SK-N-SH (cell line): Measurements from ENCODE around the gene MAP6. TPM values are rescaled to one million over a fixed set of nuclear protein-coding genes. Genes with fewer than 3 reads are reported as not detected.

Source experiments
- CTCF ChIA-PET: fragments of 300-600, 350-600 bp; formaldehyde crosslinking; extraction: SDS; loops from one replicate; lab custom pipeline; 2021; lab: Yijun Ruan, JAX
- POLR2A ChIA-PET: fragments of 350-600 bp; sonication (Branson Sonifier 250); formaldehyde crosslinking; extraction: SDS; loops from one replicate; lab custom pipeline; 2020; ENCODE audit warnings: antibody characterized with exemption, inconsistent platforms; lab: Yijun Ruan, JAX
- DNase-seq: peaks from one replicate; pipeline ENCODE4 v3.0.0; 2012
- H2AFZ ChIP-seq: fragments of 200-600 bp; sonication (generic); 2 replicates; pipeline ENCODE4 v1.8.1; 2016; ENCODE audit warnings: antibody characterized with exemption, mild to moderate bottlenecking, low read depth
- H3F3A ChIP-seq: fragments of 200-600 bp; sonication (generic); replicated peaks from 2 replicates; pipeline ENCODE3; 2016; ENCODE audit warnings: antibody characterized with exemption, mild to moderate bottlenecking; ENCODE audit not compliant: insufficient read depth
- H3K27ac ChIP-seq, 2 experiments: fragments of 200-500 bp in 1 of 2; fragments of 200-600 bp in 1 of 2; sonication (Bioruptor generic) in 1 of 2; sonication (generic), shearing (Covaris generic) in 1 of 2; 2 replicates each; pipeline versions ENCODE4 v1.5.1 to v1.6.1; 2014 to 2016; ENCODE audit warnings: low read depth in 2 of 2, inconsistent platforms in 1 of 2, low read length in 1 of 2, mild to moderate bottlenecking in 1 of 2, mixed read lengths in 1 of 2
- H3K27me3 ChIP-seq: fragments of 200-600 bp; sonication (generic), shearing (Covaris generic); 2 replicates; pipeline ENCODE4 v1.6.1; 2016; ENCODE audit warnings: mixed run types; ENCODE audit not compliant: insufficient read depth
- H3K36me3 ChIP-seq, 2 experiments: fragments of 200-500 bp in 1 of 2; fragments of 200-600 bp in 1 of 2; sonication (Bioruptor generic) in 1 of 2; sonication (generic) in 1 of 2; replicated peaks in 1 of 2; 2 replicates each; pipeline versions ENCODE3 to v1.5.1; 2014 to 2016; ENCODE audit warnings: low read length in 1 of 2, mild to moderate bottlenecking in 1 of 2; ENCODE audit not compliant: insufficient read depth in 2 of 2, control insufficient read depth in 1 of 2
- H3K4me1 ChIP-seq, 2 experiments: fragments of 200-500 bp in 1 of 2; fragments of 200-600 bp in 1 of 2; sonication (Bioruptor generic) in 1 of 2; sonication (generic), shearing (Covaris generic) in 1 of 2; 2 replicates each; pipeline versions ENCODE4 v1.5.1 to v1.6.1; 2014 to 2016; ENCODE audit warnings: low read depth in 1 of 2, low read length in 1 of 2, mixed run types in 1 of 2; ENCODE audit not compliant: insufficient read depth in 2 of 2, control insufficient read depth in 1 of 2
- H3K4me2 ChIP-seq: fragments of 200-600 bp; sonication (generic), shearing (Covaris generic); 2 replicates; pipeline ENCODE4 v1.6.1; 2017; ENCODE audit warnings: mixed run types
- H3K4me3 ChIP-seq, 2 experiments: fragments of 200-500 bp in 1 of 2; fragments of 200-600 bp in 1 of 2; sonication (Bioruptor generic) in 1 of 2; sonication (generic), shearing (Covaris generic) in 1 of 2; 2 replicates each; pipeline versions ENCODE4 v1.5.1 to v1.8.1; 2014 to 2016; ENCODE audit warnings: low read depth in 2 of 2, inconsistent platforms in 1 of 2, low read length in 1 of 2, mild to moderate bottlenecking in 1 of 2, mixed read lengths in 1 of 2, moderate library complexity in 1 of 2
- H3K79me2 ChIP-seq: fragments of 200-600 bp; sonication (generic); 2 replicates; pipeline ENCODE4 v1.8.1; 2017; ENCODE audit warnings: mild to moderate bottlenecking; ENCODE audit not compliant: insufficient read depth
- H3K9ac ChIP-seq: fragments of 200-600 bp; sonication (generic); 2 replicates; pipeline ENCODE4 v1.6.1; 2017; ENCODE audit warnings: mixed run types
- H3K9me2 ChIP-seq: fragments of 200-600 bp; sonication (generic); 2 replicates; pipeline ENCODE4 v1.6.1; 2017; ENCODE audit warnings: mixed run types
- H3K9me3 ChIP-seq: fragments of 200-600 bp; sonication (generic); 2 replicates; pipeline ENCODE4 v1.6.1; 2017; ENCODE audit warnings: mixed run types, mild to moderate bottlenecking, moderate library complexity
- H4K20me1 ChIP-seq: fragments of 200-600 bp; sonication (generic); 2 replicates; pipeline ENCODE4 v1.6.1; 2017; ENCODE audit warnings: mild to moderate bottlenecking, mixed run types; ENCODE audit not compliant: insufficient read depth
- CTCF ChIP-seq: fragments of 200-600 bp; sonication (generic); IDR thresholded peaks from 2 replicates; pipeline ENCODE4 v1.6.1; 2017; ENCODE audit warnings: antibody characterized with exemption, mild to moderate bottlenecking, moderate library complexity
- ELF1 ChIP-seq: IDR thresholded peaks from 2 replicates; pipeline ENCODE4 v1.4.0; 2012
- EP300 ChIP-seq, 2 experiments: IDR thresholded peaks; 2 replicates each; pipeline versions ENCODE4 v1.4.0 to v1.6.1; 2012; ENCODE audit warnings: borderline replicate concordance in 1 of 2, low read depth in 1 of 2, low read length in 1 of 2
- EZH2phosphoT487 ChIP-seq: fragments of 200-600 bp; sonication (generic); IDR thresholded peaks from 2 replicates; pipeline ENCODE4 v1.6.1; 2017; ENCODE audit warnings: low read depth, mixed run types, mild to moderate bottlenecking, antibody characterized with exemption, moderate library complexity, borderline replicate concordance
- FOSL2 ChIP-seq: IDR thresholded peaks from 2 replicates; pipeline ENCODE4 v1.4.0; 2012; ENCODE audit warnings: low read depth, mild to moderate bottlenecking, moderate library complexity, borderline replicate concordance
- FOXJ3 ChIP-seq: sonication (generic); formaldehyde crosslinking; IDR thresholded peaks from 2 replicates; pipeline ENCODE4 v1.5.1; 2020; ENCODE audit warnings: mild to moderate bottlenecking, missing genetic modification reagents
- FOXM1 ChIP-seq: IDR thresholded peaks from 2 replicates; pipeline ENCODE4 v1.4.0; 2012; ENCODE audit warnings: low read depth, mild to moderate bottlenecking
- GABPA ChIP-seq: IDR thresholded peaks from 2 replicates; pipeline ENCODE4 v1.4.0; 2012; ENCODE audit warnings: low read depth, mild to moderate bottlenecking
- GATA2 ChIP-seq: sonication (generic); formaldehyde crosslinking; IDR thresholded peaks from 2 replicates; pipeline ENCODE4 v1.5.0; 2020; ENCODE audit warnings: mild to moderate bottlenecking, missing genetic modification reagents
- JUND ChIP-seq: IDR thresholded peaks from 2 replicates; pipeline ENCODE4 v1.4.0; 2012
- MAX ChIP-seq: IDR thresholded peaks from 2 replicates; pipeline ENCODE4 v1.4.0; 2012; ENCODE audit warnings: low read depth
- MEF2A ChIP-seq: IDR thresholded peaks from 2 replicates; pipeline ENCODE4 v1.4.0; 2012; ENCODE audit warnings: low read depth, borderline replicate concordance
- MXI1 ChIP-seq: IDR thresholded peaks from 2 replicates; pipeline ENCODE4 v1.6.1; 2012; ENCODE audit warnings: mild to moderate bottlenecking, low read depth, low read length, improper control_type of control experiment
- NFIC ChIP-seq: IDR thresholded peaks from 2 replicates; pipeline ENCODE4 v1.4.0; 2012; ENCODE audit warnings: borderline replicate concordance
- NRF1 ChIP-seq: IDR thresholded peaks from 2 replicates; pipeline ENCODE4 v1.6.1; 2012; ENCODE audit warnings: low read depth, mild to moderate bottlenecking, low read length
- POLR2AphosphoS5 ChIP-seq: IDR thresholded peaks from 2 replicates; pipeline ENCODE4 v1.6.1; 2012; ENCODE audit warnings: low read depth, low read length
- RAD21 ChIP-seq: IDR thresholded peaks from 2 replicates; pipeline ENCODE4 v1.6.1; 2012; ENCODE audit warnings: mild to moderate bottlenecking, low read length
- RFX5 ChIP-seq: IDR thresholded peaks from 2 replicates; pipeline ENCODE4 v1.6.1; 2012; ENCODE audit warnings: mild to moderate bottlenecking, improper control_type of control experiment, low read length
- RXRA ChIP-seq: IDR thresholded peaks from 2 replicates; pipeline ENCODE4 v1.4.0; 2012; ENCODE audit warnings: low read depth, mild to moderate bottlenecking, borderline replicate concordance
- SMC3 ChIP-seq: IDR thresholded peaks from 2 replicates; pipeline ENCODE4 v1.6.1; 2012; ENCODE audit warnings: low read depth, low read length, improper control_type of control experiment
- TAF1 ChIP-seq: IDR thresholded peaks from 2 replicates; pipeline ENCODE4 v1.6.1; 2012; ENCODE audit warnings: low read depth, mild to moderate bottlenecking, low read length, moderate library complexity, borderline replicate concordance
- TCF12 ChIP-seq: IDR thresholded peaks from 2 replicates; pipeline ENCODE4 v1.4.0; 2012
- YY1 ChIP-seq: IDR thresholded peaks from 2 replicates; pipeline ENCODE4 v1.4.0; 2012; ENCODE audit warnings: low read depth, mild to moderate bottlenecking
- WGBS: methylation state at CpG from one replicate; pipeline ENCODE4 v1.1.6; 2017; ENCODE audit warnings: low lambda C conversion rate; 5-methylcytosine and 5-hydroxymethylcytosine counted together
- polyA plus RNA-seq, 3 experiments: library from polyadenylated mRNA; depleted of rRNA; stranded (reverse); fragments of >200 nt; gene quantifications; 2 replicates each; pipeline ENCODE4 v1.2.3, GENCODE V29; 2012
- TF ChIP-seq, protein P1 (sequence below): IDR thresholded peaks from 2 replicates; pipeline ENCODE4 v1.6.1; 2012; ENCODE audit warnings: mild to moderate bottlenecking, low read depth, low read length, moderate library complexity
- TF ChIP-seq, protein P2 (sequence below): fragments of 150-350 bp; IDR thresholded peaks from 2 replicates; pipeline ENCODE4 v1.6.1; 2016; ENCODE audit warnings: mild to moderate bottlenecking, low read depth, low read length

Gene MAP6
- polyA plus RNA-seq, 1 of the 3 experiments (the other 2 are of a cell fraction), result 11.1 TPM

DNA sequence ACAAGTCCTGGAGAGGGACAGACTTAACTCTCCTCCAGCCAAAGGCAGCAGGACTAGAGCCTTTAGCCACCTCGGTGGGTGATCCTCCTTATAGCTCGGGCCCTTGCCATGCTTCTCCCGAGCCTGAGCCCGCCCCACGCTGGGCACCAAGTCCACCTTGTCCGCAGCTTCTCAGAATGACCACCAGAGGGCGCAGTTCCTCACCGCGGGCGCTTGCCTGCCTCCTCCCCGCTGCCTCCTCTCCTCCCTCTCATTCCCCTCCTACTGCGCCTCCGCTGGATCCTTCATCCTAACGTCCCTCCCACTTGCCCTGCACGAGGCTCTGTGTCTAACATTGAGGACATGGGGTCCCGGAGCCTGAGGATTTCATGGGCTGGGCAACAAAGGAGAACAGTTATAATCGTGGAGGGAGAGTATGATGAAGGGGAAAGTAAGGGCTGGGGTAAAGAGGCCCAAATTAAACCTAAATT, 37.5 kb upstream of the MAP6 start:
- 18% methylated on average over 11 of the region's 17 CpGs for WGBS
- H3K4me3 ChIP-seq, result no peak overlapping the region; a peak in 2 of 4 replicates

More for the DNA sequence above, 37.5 kb upstream of the MAP6 start:
- no peak overlapping the region for H3K9ac ChIP-seq
- H3K27ac ChIP-seq, result no peak overlapping the region
- CTCF ChIA-PET, result interaction anchor here (0.6 to 3.2 kb wide), 42 partner anchors 8 to 613 kb away, joined by 3 to 27 read pairs (median 4); partner anchors contain the start of genes MAP6 and MOGAT2
- no peaks in the 10 kb centered on the region for H3K27me3 ChIP-seq
- H3K4me1 ChIP-seq, result peaks cover 0 to 7% of the 10 kb centered on the region in 2 experiments; a peak in 1 of 4 replicates
- H3F3A ChIP-seq, result no peaks in the 10 kb centered on the region
- no peaks in the 10 kb centered on the region for H3K79me2 ChIP-seq
- no peak for TF ChIP-seq FOXM1
- no peak for TF ChIP-seq NFIC
- TF ChIP-seq, protein P1, sequence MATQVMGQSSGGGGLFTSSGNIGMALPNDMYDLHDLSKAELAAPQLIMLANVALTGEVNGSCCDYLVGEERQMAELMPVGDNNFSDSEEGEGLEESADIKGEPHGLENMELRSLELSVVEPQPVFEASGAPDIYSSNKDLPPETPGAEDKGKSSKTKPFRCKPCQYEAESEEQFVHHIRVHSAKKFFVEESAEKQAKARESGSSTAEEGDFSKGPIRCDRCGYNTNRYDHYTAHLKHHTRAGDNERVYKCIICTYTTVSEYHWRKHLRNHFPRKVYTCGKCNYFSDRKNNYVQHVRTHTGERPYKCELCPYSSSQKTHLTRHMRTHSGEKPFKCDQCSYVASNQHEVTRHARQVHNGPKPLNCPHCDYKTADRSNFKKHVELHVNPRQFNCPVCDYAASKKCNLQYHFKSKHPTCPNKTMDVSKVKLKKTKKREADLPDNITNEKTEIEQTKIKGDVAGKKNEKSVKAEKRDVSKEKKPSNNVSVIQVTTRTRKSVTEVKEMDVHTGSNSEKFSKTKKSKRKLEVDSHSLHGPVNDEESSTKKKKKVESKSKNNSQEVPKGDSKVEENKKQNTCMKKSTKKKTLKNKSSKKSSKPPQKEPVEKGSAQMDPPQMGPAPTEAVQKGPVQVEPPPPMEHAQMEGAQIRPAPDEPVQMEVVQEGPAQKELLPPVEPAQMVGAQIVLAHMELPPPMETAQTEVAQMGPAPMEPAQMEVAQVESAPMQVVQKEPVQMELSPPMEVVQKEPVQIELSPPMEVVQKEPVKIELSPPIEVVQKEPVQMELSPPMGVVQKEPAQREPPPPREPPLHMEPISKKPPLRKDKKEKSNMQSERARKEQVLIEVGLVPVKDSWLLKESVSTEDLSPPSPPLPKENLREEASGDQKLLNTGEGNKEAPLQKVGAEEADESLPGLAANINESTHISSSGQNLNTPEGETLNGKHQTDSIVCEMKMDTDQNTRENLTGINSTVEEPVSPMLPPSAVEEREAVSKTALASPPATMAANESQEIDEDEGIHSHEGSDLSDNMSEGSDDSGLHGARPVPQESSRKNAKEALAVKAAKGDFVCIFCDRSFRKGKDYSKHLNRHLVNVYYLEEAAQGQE, result no peak
- peak; percentile 67 for TF ChIP-seq RAD21
- TF ChIP-seq ELF1, result no peak
- TF ChIP-seq GATA2, result no peak
- TF ChIP-seq RXRA, result no peak
- TF ChIP-seq, protein P2, sequence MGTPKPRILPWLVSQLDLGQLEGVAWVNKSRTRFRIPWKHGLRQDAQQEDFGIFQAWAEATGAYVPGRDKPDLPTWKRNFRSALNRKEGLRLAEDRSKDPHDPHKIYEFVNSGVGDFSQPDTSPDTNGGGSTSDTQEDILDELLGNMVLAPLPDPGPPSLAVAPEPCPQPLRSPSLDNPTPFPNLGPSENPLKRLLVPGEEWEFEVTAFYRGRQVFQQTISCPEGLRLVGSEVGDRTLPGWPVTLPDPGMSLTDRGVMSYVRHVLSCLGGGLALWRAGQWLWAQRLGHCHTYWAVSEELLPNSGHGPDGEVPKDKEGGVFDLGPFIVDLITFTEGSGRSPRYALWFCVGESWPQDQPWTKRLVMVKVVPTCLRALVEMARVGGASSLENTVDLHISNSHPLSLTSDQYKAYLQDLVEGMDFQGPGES, result no peak
- peak; percentile 80 for TF ChIP-seq CTCF
- no peak for TF ChIP-seq POLR2AphosphoS5
- no peak; the same call in 1 of the 2 replicates for TF ChIP-seq NRF1
- TF ChIP-seq TCF12, result no peak
- TF ChIP-seq EP300 (IDR thresholded peaks at IDR 0.05; ENCODE audit: borderline replicate concordance in 1 of 2, low read depth in 1 of 2, low read length in 1 of 2), result no peak
- no peak for TF ChIP-seq TAF1
- TF ChIP-seq FOXJ3 (CRISPR knock-in tag), result no peak
- TF ChIP-seq MXI1, result no peak
- no peak for TF ChIP-seq MEF2A
- no peak for TF ChIP-seq YY1
- peak; percentile 76 for TF ChIP-seq SMC3
- no peak for TF ChIP-seq GABPA
- TF ChIP-seq JUND, result no peak
- TF ChIP-seq MAX, result no peak; the same call in 1 of the 2 replicates
- TF ChIP-seq RFX5, result no peak
- no peak for TF ChIP-seq FOSL2
- no peak for TF ChIP-seq EZH2phosphoT487
- peak; percentile 85 for DNase-seq
- H3K36me3 ChIP-seq, result no peaks in the 10 kb centered on the region
- H4K20me1 ChIP-seq, result no peaks in the 10 kb centered on the region
- no peaks in the 10 kb centered on the region for H3K9me2 ChIP-seq
- no peak overlapping the region for H2AFZ ChIP-seq
- POLR2A ChIA-PET, result no interaction called here
- H3K9me3 ChIP-seq, result no peaks in the 10 kb centered on the region
- H3K4me2 ChIP-seq, result no peak overlapping the region
